GM21619 (cell line): ENCODE measurements around the gene TUBA1C.
"Not testable (repeated sequence)": the region's sequence is repeated elsewhere in the genome, so short reads cannot be mapped to it uniquely, and the experiment has no call there.

ENCODE experiments used
- ATAC-seq: cut with Tn5 transposase; IDR thresholded peaks from one replicate; pipeline ENCODE4 v1.9.1; 2021; ENCODE audit not compliant: unreplicated experiment

Gene TUBA1C

GRCh38 chr12:49255456-49255855, 9.4 kb upstream of the TUBA1C start:
- ATAC-seq: not testable (repeated sequence)

DNA sequence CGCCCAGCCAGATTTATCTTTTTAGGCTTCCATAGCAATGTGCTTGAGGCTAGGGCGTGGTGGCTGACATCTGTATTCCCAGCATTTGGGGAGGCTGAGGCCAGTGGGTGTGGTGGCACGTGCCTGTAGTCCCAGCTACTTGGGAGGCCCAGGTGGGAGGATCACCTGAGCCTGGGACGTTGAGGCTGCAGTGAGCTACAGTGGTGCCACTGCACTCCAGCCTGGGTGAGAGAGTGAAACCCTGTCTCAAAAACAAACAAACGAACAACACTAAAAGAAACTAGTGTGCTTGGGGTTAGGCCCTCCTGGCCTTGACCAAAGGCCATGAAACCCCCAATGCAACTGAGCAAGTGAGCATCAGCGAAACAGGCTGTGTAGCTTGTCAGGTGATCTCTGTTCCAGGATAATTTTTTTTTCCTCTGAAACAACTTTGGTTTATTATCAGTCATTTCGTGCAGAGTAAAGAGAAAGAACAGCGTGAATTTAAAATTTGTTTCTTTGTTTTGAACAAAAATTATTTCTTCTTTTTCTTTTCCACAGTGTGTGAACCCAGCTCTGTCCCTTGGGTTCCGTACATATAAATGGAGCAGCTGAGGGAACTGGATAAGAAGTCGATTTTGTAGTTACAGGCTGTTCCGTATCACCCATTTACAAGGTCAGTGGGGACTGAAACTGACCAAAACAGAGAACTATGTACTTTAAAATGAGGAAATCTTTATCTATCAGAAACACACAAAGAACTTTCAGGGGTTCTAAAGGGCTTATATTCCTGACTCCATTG, 8.8 kb upstream of the TUBA1C start:
- no peak for ATAC-seq

GRCh38 chr12:49257508-49258184, 7.2 kb upstream of the TUBA1C start:
- not testable (repeated sequence) for ATAC-seq

GRCh38 chr12:49259452-49259851, 5.4 kb upstream of the TUBA1C start:
- no peak for ATAC-seq

DNA sequence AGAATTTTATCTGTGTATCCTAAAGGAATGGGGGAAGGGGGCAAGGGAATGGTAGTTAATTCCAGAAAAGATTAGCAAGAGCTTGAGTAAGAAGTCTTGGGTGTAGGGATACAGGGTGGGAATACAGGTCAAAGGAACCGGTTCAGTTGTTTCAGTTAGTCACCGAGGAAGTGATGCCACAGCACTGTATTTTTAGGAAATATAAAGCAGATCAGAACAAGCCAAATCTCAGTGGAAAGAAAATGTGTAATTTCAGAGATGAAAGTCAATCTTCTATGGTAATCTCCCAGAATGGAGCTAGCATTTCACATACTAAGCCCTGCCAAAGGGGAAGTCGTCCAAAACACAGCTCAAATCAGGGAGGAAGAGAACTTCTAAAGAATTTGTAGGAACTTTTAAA, 4.7 kb upstream of the TUBA1C start:
- ATAC-seq: no peak

DNA sequence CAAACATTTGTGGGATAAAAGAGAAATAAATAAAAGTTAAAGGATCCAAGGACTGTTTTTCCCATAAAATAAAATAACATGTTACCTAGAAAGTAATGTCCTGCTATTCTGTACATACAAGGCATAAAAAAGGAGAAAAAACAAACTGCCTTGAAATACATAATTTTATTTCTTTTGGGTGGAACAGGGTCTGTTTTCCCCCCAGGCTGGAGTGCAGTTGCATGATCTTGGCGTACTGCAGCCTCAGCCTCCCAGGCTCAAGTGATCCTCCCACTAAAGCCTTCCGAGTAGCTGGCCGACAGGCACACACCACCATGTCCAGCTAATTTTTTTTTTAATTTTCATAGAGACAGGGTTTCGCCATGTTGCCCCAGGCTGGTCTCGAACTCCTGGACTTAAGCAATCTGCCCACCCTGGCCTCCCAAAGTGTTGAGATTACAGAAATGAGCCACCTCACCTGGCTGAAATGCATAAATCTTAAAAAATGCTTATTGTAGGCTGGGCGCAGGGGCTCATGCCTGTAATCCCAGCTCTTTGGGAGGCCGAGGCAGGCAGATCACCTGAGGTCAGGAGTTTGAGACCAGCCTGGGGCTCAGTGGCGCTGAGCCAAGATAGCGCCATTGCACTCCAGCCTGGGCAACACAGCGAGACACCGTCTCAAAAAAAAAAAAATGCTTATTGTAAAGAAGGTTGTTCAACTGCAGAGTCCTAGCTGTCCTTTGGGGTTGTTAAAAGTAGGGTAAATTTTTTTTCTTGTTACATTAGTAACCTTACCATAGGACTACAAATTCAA, 4.1 kb upstream of the TUBA1C start:
- ATAC-seq: no peak

GRCh38 chr12:49261721-49262120, 3.2 kb upstream of the TUBA1C start:
- ATAC-seq: no peak

- no peak for ATAC-seq
Observed at GRCh38 chr12:49263400-49263763, 1.5 kb upstream of the TUBA1C start.

GRCh38 chr12:49264466-49264872, 413 bp upstream of the TUBA1C start:
- ATAC-seq: peak; percentile 20

DNA sequence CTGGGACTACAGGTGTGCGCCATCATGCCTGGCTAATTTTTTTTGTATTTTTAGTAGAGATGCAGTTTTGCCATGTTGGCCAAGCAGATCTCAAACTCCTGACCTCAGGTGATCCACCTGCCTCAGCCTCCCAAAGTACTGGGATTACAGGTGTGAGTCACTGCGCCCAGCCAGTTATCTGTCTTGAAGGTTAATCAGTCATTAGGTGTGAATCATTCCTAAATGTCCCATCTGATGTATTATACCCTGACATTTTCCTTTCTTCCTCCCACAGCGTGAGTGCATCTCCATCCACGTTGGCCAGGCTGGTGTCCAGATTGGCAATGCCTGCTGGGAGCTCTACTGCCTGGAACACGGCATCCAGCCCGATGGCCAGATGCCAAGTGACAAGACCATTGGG, 4.3 kb downstream of the TUBA1C start:
- ATAC-seq: not testable (repeated sequence)

DNA sequence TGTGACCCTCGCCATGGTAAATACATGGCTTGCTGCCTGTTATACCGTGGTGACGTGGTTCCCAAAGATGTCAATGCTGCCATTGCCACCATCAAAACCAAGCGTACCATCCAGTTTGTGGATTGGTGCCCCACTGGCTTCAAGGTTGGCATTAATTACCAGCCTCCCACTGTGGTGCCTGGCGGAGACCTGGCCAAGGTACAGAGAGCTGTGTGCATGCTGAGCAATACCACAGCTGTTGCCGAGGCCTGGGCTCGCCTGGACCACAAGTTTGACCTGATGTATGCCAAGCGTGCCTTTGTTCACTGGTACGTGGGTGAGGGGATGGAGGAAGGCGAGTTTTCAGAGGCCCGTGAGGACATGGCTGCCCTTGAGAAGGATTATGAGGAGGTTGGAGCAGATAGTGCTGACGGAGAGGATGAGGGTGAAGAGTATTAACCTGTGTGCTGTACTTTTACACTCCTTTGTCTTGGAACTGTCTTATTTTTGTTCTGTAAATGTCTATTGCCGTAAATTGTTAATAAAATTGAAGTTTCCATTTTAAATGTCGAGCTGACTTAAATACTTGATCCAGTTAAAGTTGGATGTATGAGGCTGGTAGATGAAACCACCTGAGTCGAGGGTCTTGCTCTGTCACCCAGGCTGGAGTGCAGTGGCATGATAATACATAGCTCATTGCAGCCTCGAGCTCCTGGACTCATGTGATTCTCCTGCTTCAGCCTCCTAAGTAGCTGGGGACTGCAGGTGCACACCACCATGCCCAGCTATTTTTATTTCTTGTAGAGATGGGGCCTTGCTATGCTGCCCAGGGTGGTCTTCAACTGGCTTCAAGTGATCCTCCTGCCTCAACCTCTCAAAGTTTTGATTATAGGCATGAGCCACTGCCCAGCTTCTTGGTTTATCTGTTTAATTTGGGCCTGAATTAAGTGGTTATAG, 8.2 kb downstream of the TUBA1C start:
- ATAC-seq: no peak

GRCh38 chr12:49273726-49274395, 9.0 kb downstream of the TUBA1C start:
- no peak for ATAC-seq

- no peak for ATAC-seq
Observed at GRCh38 chr12:49274396-49275069, 9.7 kb downstream of the TUBA1C start.

- ATAC-seq: no peak
Observed at GRCh38 chr12:49276304-49277290, 11.7 kb downstream of the TUBA1C start.

DNA sequence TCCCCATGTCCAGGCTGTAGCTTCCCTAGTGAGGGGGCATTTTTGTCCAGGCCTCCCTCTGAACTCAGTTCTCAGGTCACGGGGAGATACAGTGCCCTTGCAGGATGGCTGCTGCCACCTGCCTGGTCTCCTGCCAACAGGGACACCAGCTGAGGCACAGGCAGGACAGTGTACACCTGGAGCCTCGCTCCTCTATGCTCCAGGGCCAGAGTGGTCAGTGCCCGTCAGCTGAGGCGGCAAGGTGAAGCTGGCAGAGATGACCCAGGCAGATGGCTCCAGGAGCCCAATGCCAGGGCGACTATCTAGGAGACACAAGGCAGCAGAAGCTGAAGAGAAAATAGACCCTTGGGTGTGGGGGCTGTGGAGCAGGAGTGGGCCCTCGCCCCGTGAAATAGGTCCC, 12.6 kb downstream of the TUBA1C start:
- ATAC-seq: no peak

DNA sequence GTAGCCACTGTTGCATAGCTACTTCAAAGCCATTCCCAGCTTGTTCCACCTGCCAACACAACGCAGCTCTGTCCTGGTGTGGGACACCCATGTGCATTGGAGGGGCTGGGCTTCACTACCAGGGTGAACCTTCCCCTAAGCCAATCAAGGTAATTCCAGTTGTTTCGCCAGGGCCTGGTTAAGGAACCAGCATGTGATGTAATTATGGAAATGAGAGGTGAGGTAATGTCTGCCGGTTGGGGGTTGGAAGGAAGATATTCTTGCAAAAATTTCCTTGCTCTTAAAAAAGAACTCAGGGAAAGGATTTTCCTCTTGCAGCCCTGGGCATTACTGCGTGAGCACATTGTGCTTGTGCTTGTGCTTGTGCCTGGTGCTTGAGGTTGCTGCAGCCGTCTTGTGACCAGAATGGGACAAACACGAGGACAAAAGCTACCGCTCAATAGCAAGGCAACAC, 14.9 kb downstream of the TUBA1C start:
- ATAC-seq: no peak

- not testable (repeated sequence) for ATAC-seq
Observed at GRCh38 chr12:49280545-49280944, 15.7 kb downstream of the TUBA1C start.

DNA sequence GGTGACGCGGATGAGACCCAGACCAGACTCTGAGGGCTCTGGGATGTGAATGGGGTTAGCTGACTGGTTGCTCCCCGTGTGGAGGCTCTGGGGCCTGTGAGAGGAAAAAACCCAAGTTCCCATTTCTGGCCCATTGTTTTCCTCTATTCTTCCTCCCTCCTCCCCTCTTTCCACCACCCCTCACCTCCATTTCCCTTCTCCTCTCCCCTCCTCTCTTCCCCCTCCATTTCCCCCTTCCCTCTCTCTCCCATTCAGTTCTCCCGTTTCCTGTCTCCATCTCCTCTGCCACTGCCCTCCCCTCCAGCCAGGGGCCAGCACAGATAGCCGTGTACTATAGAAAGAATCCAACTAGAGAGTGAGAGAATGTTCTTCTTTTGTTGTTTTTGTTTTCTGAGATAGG, 17.4 kb downstream of the TUBA1C start:
- ATAC-seq: no peak
